ENCODE measurements around the gene ITPR1. TPM values are rescaled to one million over a fixed set of nuclear protein-coding genes. Genes with fewer than 3 reads are reported as not detected.
A peak's percentile ranks its signal among the peaks of the same experiment; 100 is the strongest.

The ITPR1 gene
- total and polyA plus RNA-seq, 2 experiments from 2014 or later, result 6.8 to 21.0 TPM

GRCh38 chr3:4568841-4569240 lies 75.7 kb downstream of the ITPR1 start:
- ATAC-seq, result peak; percentile 86
- no peak for TF ChIP-seq CTCF (conservative IDR thresholded peaks at IDR 0.05; ENCODE audit: low read depth in 2 of 2)
- TF ChIP-seq STAT1 (IDR thresholded peaks at IDR 0.05; ENCODE audit: unreplicated experiment), result no peak
- no peak for TF ChIP-seq ZNF462 (CRISPR knock-in tag; IDR thresholded peaks at IDR 0.05)
- no peak for TF ChIP-seq ZNF331 (CRISPR knock-in tag; IDR thresholded peaks at IDR 0.05; ENCODE audit: low read depth)
- TF ChIP-seq EZH2phosphoT487 (IDR thresholded peaks at IDR 0.05; ENCODE audit: unreplicated experiment), result no peak
- TF ChIP-seq ETS1 (IDR thresholded peaks at IDR 0.05), result no peak
- TF ChIP-seq NANOG (IDR thresholded peaks at IDR 0.05; ENCODE audit: borderline replicate concordance), result no peak
- no peak for TF ChIP-seq REST (IDR thresholded peaks at IDR 0.05; ENCODE audit: unreplicated experiment)
- TF ChIP-seq CREB1 (CRISPR knock-in tag; IDR thresholded peaks at IDR 0.05; ENCODE audit: low read depth), result no peak
- no peak for TF ChIP-seq POLR2AphosphoS5 (IDR thresholded peaks at IDR 0.05; ENCODE audit: low read depth)
- no peak for TF ChIP-seq JUNB (IDR thresholded peaks at IDR 0.05; ENCODE audit: unreplicated experiment)
- no peak for TF ChIP-seq EZH2 (IDR thresholded peaks at IDR 0.05; ENCODE audit: low read depth, unreplicated experiment)
- TF ChIP-seq ZNF114 (CRISPR knock-in tag; IDR thresholded peaks at IDR 0.05), result no peak
- no peaks in the 10 kb centered on the region for H3K9me3 Mint-ChIP-seq
- peaks cover 9% of the 10 kb centered on the region for H3K27me3 Mint-ChIP-seq (ENCODE audit: insufficient read depth, low read depth, poor library complexity)
- Histone ChIP-seq H3K36me3 (ENCODE audit: insufficient read depth) (no peaks in the 10 kb centered on the region), H3F3A (replicated peaks; ENCODE audit: low read depth) (no peaks in the 10 kb centered on the region), H3K27ac (ENCODE audit: low read depth) (no peak overlapping the region), H3K4me3 (no peak overlapping the region), H4K20me1 (replicated peaks; ENCODE audit: insufficient read depth) (no peaks in the 10 kb centered on the region), H3K4me1 (ENCODE audit: insufficient read depth) (no peaks in the 10 kb centered on the region), H3K4me2 (no peak overlapping the region), H3K9me2 (ENCODE audit: insufficient read depth) (no peaks in the 10 kb centered on the region), H2AFZ (no peak overlapping the region), H3K27me3 (ENCODE audit: insufficient read depth) (no peaks in the 10 kb centered on the region), H3K79me2 (replicated peaks; ENCODE audit: insufficient read depth) (no peaks in the 10 kb centered on the region)
- H3K36me3 Mint-ChIP-seq (ENCODE audit: low read depth), result no peaks in the 10 kb centered on the region
- no peak overlapping the region for H3K4me3 Mint-ChIP-seq
- H3K27ac Mint-ChIP-seq, result no peak overlapping the region
- H3K4me1 Mint-ChIP-seq, result peaks cover 9% of the 10 kb centered on the region
- DNase-seq (ENCODE audit: low spot score), result peak; percentile 57

Data from GM23338 (cell line).